ENCODE results near the gene GRM4.
A peak's percentile ranks its signal among the peaks of the same experiment; 100 is the strongest.

GRM4 gene

GRCh38 chr6:34142061-34142998, 3.6 kb downstream of the GRM4 start:
- peak; percentile 38 for DNase-seq (ENCODE audit: low spot score)

GRCh38 chr6:34140075-34140474, 5.8 kb downstream of the GRM4 start:
- no peak for DNase-seq (ENCODE audit: low spot score)

GRCh38 chr6:34138914-34139510, 6.9 kb downstream of the GRM4 start:
- DNase-seq (ENCODE audit: low spot score) = no peak

- DNase-seq (ENCODE audit: low spot score) = no peak
Observed at GRCh38 chr6:34138191-34138590, 7.7 kb downstream of the GRM4 start.

GRCh38 chr6:34135541-34135940, 10.3 kb downstream of the GRM4 start:
- no peak for DNase-seq (ENCODE audit: low spot score)

- DNase-seq (ENCODE audit: low spot score) = no peak
Observed at GRCh38 chr6:34132486-34133185, 13.3 kb downstream of the GRM4 start.

GRCh38 chr6:34131326-34132290, 14.3 kb downstream of the GRM4 start:
- no peak for DNase-seq (ENCODE audit: low spot score)

GRCh38 chr6:34130862-34131261, 15.0 kb downstream of the GRM4 start:
- no peak for DNase-seq (ENCODE audit: low spot score)

- DNase-seq (ENCODE audit: low spot score) = no peak
Observed at GRCh38 chr6:34129753-34130152, 16.1 kb downstream of the GRM4 start.

- DNase-seq (ENCODE audit: low spot score) = no peak
Observed at GRCh38 chr6:34128045-34128444, 17.8 kb downstream of the GRM4 start.

- DNase-seq (ENCODE audit: low spot score) = no peak
Observed at GRCh38 chr6:34126419-34126818, 19.5 kb downstream of the GRM4 start.

- DNase-seq (ENCODE audit: low spot score) = no peak
Observed at GRCh38 chr6:34125939-34126338, 19.9 kb downstream of the GRM4 start.

- no peak for DNase-seq (ENCODE audit: low spot score)
Observed at GRCh38 chr6:34120953-34121675, 24.8 kb downstream of the GRM4 start.

GRCh38 chr6:34115915-34116314, 30.0 kb downstream of the GRM4 start:
- no peak for DNase-seq (ENCODE audit: low spot score)

- no peak for DNase-seq (ENCODE audit: low spot score)
Observed at GRCh38 chr6:34115403-34115795, 30.5 kb downstream of the GRM4 start.

GRCh38 chr6:34114695-34115402, 31.0 kb downstream of the GRM4 start:
- DNase-seq (ENCODE audit: low spot score) = no peak

GRCh38 chr6:34113532-34113931, 32.4 kb downstream of the GRM4 start:
- DNase-seq (ENCODE audit: low spot score) = no peak

- no peak for DNase-seq (ENCODE audit: low spot score)
Observed at GRCh38 chr6:34112126-34112525, 33.8 kb downstream of the GRM4 start.

- no peak for DNase-seq (ENCODE audit: low spot score)
Observed at GRCh38 chr6:34110610-34111009, 35.3 kb downstream of the GRM4 start.

GRCh38 chr6:34108176-34108575, 37.7 kb downstream of the GRM4 start:
- no peak for DNase-seq (ENCODE audit: low spot score)

Data from hematopoietic multipotent progenitor cell treated with erythropoietin and hydrocortisone succinate and interleukin-3 and kit ligand, for 15 days (in vitro differentiated cells).